VCaP (cell line): ENCODE data around the gene IGSF22.

Experiments used
- H3K27ac ChIP-seq: fragments of 450-650 bp; 2 replicates; pipeline ENCODE4 v1.5.1; 2017
- CTCF ChIP-seq: fragments of 450-650 bp; conservative IDR thresholded peaks from 2 replicates; pipeline ENCODE4 v1.5.1; 2017; ENCODE audit warnings: mild to moderate bottlenecking, moderate library complexity

The IGSF22 gene

GRCh38 chr11:18704045-18704645 lies 21.8 kb downstream of the IGSF22 start:
- no peak overlapping the region for H3K27ac ChIP-seq
- TF ChIP-seq CTCF: no peak

GRCh38 chr11:18703001-18703763 lies 22.8 kb downstream of the IGSF22 start:
- H3K27ac ChIP-seq: no peak overlapping the region
- TF ChIP-seq CTCF: no peak

DNA sequence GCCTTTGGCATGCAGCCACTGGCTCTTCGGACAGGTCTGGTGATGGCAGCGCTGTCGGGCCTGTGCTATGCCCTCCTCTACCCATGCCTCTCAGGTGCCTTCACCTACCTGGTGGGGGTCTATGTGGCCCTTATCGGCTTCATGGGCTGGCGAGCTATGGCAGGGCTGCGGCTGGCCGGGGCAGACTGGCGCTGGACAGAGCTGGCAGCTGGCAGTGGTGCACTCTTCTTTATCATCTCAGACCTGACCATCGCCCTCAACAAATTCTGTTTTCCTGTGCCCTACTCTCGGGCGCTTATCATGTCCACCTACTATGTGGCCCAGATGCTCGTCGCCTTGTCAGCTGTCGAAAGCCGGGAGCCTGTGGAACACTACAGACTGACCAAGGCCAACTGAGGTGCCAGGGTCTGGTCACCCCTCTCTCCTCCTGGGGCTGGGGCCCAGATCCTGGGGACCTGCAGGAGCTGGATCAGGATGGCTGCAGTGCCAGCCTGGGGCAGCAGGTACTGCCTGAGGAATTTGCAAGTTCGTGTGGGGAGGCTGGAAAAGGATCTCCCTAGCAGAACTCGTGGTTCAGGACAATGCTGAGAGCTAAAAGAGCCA lies 24.3 kb downstream of the IGSF22 start:
- no peak for TF ChIP-seq CTCF
- no peak overlapping the region for H3K27ac ChIP-seq

DNA sequence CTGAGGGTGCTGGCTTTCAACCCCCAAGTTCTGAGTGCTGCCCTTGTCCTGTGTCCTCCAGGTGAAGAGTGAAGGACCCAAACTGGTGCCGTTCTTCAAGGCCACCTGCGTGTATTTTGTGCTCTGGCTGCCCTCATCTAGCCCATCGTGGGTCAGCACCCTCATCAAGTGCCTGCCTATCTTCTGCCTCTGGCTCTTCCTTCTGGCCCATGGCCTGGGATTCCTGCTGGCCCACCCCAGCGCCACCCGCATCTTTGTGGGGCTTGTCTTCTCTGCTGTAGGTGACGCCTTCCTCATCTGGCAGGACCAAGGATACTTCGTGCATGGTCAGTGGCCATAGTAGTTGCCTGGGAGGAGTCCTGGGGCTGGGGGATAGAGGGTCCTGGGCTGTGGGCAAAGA lies 25.1 kb downstream of the IGSF22 start:
- TF ChIP-seq CTCF: no peak
- H3K27ac ChIP-seq: no peak overlapping the region

DNA sequence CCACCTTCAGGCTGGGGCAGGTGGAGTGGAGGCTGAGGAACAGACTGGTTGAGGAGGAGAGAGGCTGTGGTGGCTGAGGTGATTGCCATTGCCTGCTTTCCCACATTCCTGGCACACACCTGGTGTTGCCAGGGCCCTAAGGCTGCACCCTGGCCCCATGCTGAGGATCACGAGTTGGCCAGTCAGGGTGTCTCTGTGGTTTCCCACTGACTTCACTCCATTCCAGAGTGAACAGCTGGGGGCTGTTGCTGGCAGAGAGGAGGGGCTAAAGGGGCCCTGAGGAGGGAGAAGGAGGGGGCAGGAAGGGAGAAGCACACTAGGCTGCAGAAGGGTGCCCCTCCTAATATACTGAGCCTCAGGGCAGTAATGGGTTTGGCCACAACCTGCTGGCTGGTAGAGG lies 25.6 kb downstream of the IGSF22 start:
- H3K27ac ChIP-seq: no peak overlapping the region

GRCh38 chr11:18699848-18700261 lies 26.1 kb downstream of the IGSF22 start:
- H3K27ac ChIP-seq: peak overlapping the region; percentile 79; the same call in 1 of the 2 replicates
- TF ChIP-seq CTCF: no peak

More for the DNA sequence above, 25.6 kb downstream of the IGSF22 start:
- TF ChIP-seq CTCF: no peak

- no peak for TF ChIP-seq CTCF
- peak overlapping the region; percentile 79 for H3K27ac ChIP-seq
Measured at GRCh38 chr11:18699269-18699596, 26.8 kb downstream of the IGSF22 start.
